Measurements from ENCODE around the gene GALNT7.

GALNT7 gene

GRCh38 chr4:173170182-173170778 is 1.7 kb downstream of the GALNT7 start:
- ChIA-PET POLR2A (interaction anchor here (1.8 kb wide), 1 partner anchor 82 kb away, joined by 7 read pairs; no protein-coding TSS in a partner anchor), CTCF (interaction anchor here (0.7 to 2.8 kb wide), 9 partner anchors 16 to 157 kb away, joined by 3 to 12 read pairs (median 4); no protein-coding TSS in a partner anchor)
- Histone ChIP-seq H3K9me3 (ENCODE audit: control insufficient read depth, insufficient read depth, low read depth, low read length) (no peaks in the 10 kb centered on the region), H3K4me3 (ENCODE audit: low read depth, low read length) (peak overlapping the region; percentile 88), H3K36me3 (ENCODE audit: control insufficient read depth in 2 of 2, insufficient read depth in 1 of 2, low read length in 2 of 2) (no peaks in the 10 kb centered on the region), H3K27ac (ENCODE audit: extremely low read depth, low read depth, low read length) (peak overlapping the region; percentile 88), H3K4me1 (ENCODE audit: control insufficient read depth, insufficient read depth, low read length) (peaks cover 17% of the 10 kb centered on the region)
- TF ChIP-seq ZSCAN30 (tag by site-specific recombination; IDR thresholded peaks at IDR 0.05) (peak; percentile 71; the same call in 1 of the 2 replicates), GLI2 (tag by site-specific recombination; IDR thresholded peaks at IDR 0.05; ENCODE audit: borderline replicate concordance, low read depth) (peak; percentile 52; the same call in 1 of the 2 replicates), ZNF791 (tag by site-specific recombination; IDR thresholded peaks at IDR 0.05) (no peak), PRDM4 (tag by site-specific recombination; IDR thresholded peaks at IDR 0.05) (peak; percentile 66), BCL11A (tag by site-specific recombination; IDR thresholded peaks at IDR 0.05; ENCODE audit: low read depth) (no peak), FEZF1 (tag by site-specific recombination; IDR thresholded peaks at IDR 0.05) (peak; percentile 82), OSR2 (tag by site-specific recombination; IDR thresholded peaks at IDR 0.05) (peak; percentile 45; the same call in 1 of the 2 replicates), PRDM6 (tag by site-specific recombination; IDR thresholded peaks at IDR 0.05) (peak; percentile 89), ZEB2 (tag by site-specific recombination; IDR thresholded peaks at IDR 0.05) (peak; percentile 81), IKZF3 (tag by site-specific recombination; IDR thresholded peaks at IDR 0.05) (peak; percentile 78), ZNF561 (tag by site-specific recombination; IDR thresholded peaks at IDR 0.05; ENCODE audit: borderline replicate concordance) (0 out of 2 replicates have a peak, but pooled peaks have one; percentile 10), TCF7L2 (IDR thresholded peaks at IDR 0.05; ENCODE audit: borderline replicate concordance, low read depth, low read length) (peak; percentile 42; the same call in 1 of the 2 replicates), ZNF843 (tag by site-specific recombination; IDR thresholded peaks at IDR 0.05) (peak; percentile 75), ZNF398 (tag by site-specific recombination; IDR thresholded peaks at IDR 0.05) (peak; percentile 93), ZBTB20 (tag by site-specific recombination; IDR thresholded peaks at IDR 0.05) (peak; percentile 31; the same call in 1 of the 2 replicates), SP7 (tag by site-specific recombination; IDR thresholded peaks at IDR 0.05) (peak; percentile 76), HOXA7 (CRISPR knock-in tag; IDR thresholded peaks at IDR 0.05; ENCODE audit: borderline replicate concordance) (no peak), YY1 (tag by site-specific recombination; IDR thresholded peaks at IDR 0.05) (no peak), PRDM1 (tag by site-specific recombination; IDR thresholded peaks at IDR 0.05) (peak; percentile 83), MYNN (tag by site-specific recombination; IDR thresholded peaks at IDR 0.05; ENCODE audit: borderline replicate concordance) (no peak), ZNF366 (tag by site-specific recombination; conservative IDR thresholded peaks at IDR 0.05) (peak; percentile 62), HIC1 (tag by site-specific recombination; IDR thresholded peaks at IDR 0.05) (peak; percentile 33; the same call in 1 of the 2 replicates), ZNF394 (tag by site-specific recombination; IDR thresholded peaks at IDR 0.05; ENCODE audit: borderline replicate concordance) (peak; percentile 35; the same call in 1 of the 2 replicates), ZBTB17 (tag by site-specific recombination; IDR thresholded peaks at IDR 0.05) (peak; percentile 59; the same call in 1 of the 2 replicates), ZNF341 (tag by site-specific recombination; IDR thresholded peaks at IDR 0.05; ENCODE audit: low read depth) (peak; percentile 82)
